ENCODE measurements around the gene VGLL4.

The VGLL4 gene

GRCh38 chr3:11558918-11559815 lies 84.5 kb downstream of the VGLL4 start:
- TF ChIP-seq, protein P1, sequence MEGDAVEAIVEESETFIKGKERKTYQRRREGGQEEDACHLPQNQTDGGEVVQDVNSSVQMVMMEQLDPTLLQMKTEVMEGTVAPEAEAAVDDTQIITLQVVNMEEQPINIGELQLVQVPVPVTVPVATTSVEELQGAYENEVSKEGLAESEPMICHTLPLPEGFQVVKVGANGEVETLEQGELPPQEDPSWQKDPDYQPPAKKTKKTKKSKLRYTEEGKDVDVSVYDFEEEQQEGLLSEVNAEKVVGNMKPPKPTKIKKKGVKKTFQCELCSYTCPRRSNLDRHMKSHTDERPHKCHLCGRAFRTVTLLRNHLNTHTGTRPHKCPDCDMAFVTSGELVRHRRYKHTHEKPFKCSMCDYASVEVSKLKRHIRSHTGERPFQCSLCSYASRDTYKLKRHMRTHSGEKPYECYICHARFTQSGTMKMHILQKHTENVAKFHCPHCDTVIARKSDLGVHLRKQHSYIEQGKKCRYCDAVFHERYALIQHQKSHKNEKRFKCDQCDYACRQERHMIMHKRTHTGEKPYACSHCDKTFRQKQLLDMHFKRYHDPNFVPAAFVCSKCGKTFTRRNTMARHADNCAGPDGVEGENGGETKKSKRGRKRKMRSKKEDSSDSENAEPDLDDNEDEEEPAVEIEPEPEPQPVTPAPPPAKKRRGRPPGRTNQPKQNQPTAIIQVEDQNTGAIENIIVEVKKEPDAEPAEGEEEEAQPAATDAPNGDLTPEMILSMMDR (IDR thresholded peaks at IDR 0.05; ENCODE audit: low read depth, low read length, missing control alignments) = no peak
- H3K4me3 ChIP-seq (replicated peaks; ENCODE audit: low read depth, low read length) = no peak overlapping the region
- DNase-seq (ENCODE audit: extremely low read depth, low read depth) = no peak

- DNase-seq (ENCODE audit: extremely low read depth, low read depth) = no peak
- TF ChIP-seq, protein P1 (IDR thresholded peaks at IDR 0.05; ENCODE audit: low read depth, low read length, missing control alignments) = no peak
- no peak overlapping the region for H3K4me3 ChIP-seq (replicated peaks; ENCODE audit: low read depth, low read length)
Observed at GRCh38 chr3:11558411-11558903, 85.3 kb downstream of the VGLL4 start.

- no peak overlapping the region for H3K4me3 ChIP-seq (replicated peaks; ENCODE audit: low read depth, low read length)
- TF ChIP-seq, protein P1 (IDR thresholded peaks at IDR 0.05; ENCODE audit: low read depth, low read length, missing control alignments) = no peak
- DNase-seq (ENCODE audit: extremely low read depth, low read depth) = peak; percentile 53
Observed at GRCh38 chr3:11558002-11558401, 85.7 kb downstream of the VGLL4 start.

DNA sequence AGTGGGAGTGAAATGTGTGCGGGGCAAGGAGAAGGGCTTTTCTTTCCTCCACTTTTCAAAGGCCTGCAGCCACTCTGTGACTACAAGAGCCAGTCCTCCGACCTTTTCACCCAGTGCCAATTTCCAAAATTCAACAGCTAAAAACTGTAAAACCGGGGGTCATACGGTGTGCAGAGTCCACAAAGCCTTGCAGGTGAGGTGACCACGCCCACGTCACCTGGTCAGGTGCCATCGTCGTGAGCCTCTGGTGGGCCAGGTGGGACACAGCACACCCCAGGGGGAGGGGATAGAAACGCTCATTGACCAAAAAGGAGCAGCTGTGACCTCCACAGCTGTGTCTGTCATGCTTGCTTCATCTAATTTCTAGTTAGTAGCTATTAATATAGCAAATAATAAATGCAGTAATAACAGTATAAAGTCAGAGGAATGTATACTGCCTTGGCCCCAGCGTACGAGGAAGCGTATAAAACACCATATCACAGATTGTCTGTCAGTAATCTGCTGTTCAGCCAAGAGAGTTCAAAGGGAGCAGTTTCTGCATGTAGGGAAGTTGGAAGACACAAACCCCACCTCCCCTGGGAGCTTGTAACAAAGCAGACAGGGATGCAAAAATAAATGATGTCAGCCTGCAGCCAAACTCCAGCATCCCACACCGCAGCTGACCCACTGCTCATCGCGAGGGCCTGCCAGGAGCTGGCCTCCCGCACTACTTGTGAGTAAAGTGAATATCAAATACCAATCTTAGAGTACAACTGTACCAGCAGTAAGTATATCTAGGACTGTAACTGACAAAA lies 86.7 kb downstream of the VGLL4 start:
- DNase-seq (ENCODE audit: extremely low read depth, low read depth) = no peak
- H3K4me3 ChIP-seq (replicated peaks; ENCODE audit: low read depth, low read length) = no peak overlapping the region
- TF ChIP-seq, protein P1 (IDR thresholded peaks at IDR 0.05; ENCODE audit: low read depth, low read length, missing control alignments) = no peak

- no peak overlapping the region for H3K4me3 ChIP-seq (replicated peaks; ENCODE audit: low read depth, low read length)
- DNase-seq (ENCODE audit: extremely low read depth, low read depth) = no peak
- TF ChIP-seq, protein P1 (IDR thresholded peaks at IDR 0.05; ENCODE audit: low read depth, low read length, missing control alignments) = no peak
Observed at GRCh38 chr3:11555881-11556633, 87.7 kb downstream of the VGLL4 start.

GRCh38 chr3:11555211-11555782 lies 88.4 kb downstream of the VGLL4 start:
- H3K4me3 ChIP-seq (replicated peaks; ENCODE audit: low read depth, low read length) = no peak overlapping the region
- no peak for DNase-seq (ENCODE audit: extremely low read depth, low read depth)
- TF ChIP-seq, protein P1 (IDR thresholded peaks at IDR 0.05; ENCODE audit: low read depth, low read length, missing control alignments) = no peak
